Measurements from ENCODE around the gene MRPL20.
"Not testable (repeated sequence)": the region's sequence is repeated elsewhere in the genome, so short reads cannot be mapped to it uniquely, and the experiment has no call there.

The MRPL20 gene

DNA sequence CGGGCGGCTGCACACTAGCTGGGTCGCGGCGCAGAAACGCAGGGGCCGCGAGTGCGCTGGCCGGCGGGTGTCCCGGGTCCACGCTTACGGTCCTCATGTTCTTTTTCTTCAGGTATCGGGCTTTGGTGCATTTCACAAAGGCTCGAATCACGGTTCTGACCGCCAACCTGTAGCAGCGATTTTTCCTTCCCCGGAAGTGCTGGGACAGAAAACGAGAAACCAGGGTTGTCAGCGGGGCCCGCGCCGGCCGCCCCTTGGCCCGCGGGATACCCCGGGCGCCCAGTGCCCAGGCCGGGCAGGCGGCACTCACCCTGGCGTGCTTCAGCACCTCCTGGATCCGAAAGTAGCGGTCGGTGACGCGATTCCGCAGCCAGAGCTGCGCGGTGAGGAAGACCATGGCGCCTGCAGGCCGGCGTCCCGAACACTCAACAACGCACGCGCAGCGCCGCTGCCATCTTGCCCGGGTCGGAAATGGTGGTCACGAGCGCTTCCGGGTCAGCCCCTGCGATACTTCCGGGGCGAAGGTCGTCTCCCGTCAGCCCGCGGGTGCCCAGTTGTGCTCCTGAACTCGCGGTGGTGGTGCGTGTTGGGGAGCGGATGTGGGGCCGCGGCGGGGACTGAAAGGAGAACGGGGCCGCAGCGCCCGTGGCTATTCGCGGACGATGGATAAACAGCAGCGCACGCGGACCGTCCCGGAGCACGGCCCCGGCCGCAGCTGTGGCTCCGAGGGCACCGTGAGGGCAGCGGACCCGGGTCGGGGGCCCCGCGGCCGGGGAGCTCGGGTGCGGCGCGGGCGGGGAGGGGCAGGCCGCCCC lies at the start of gene MRPL20:
Gene MRPL20, minus strand, starts transcription at position 473 of the 815 bp plus-strand sequence. Its CDS starts 76 bp downstream, at position 397.
- peak; percentile 87 to 91 for DNase-seq (ENCODE audit: low read depth in 2 of 2, low spot score in 1 of 2)

GRCh38 chr1:1456683-1457255 lies 49.7 kb upstream of the MRPL20 start:
- DNase-seq (ENCODE audit: low read depth in 2 of 2, low spot score in 1 of 2): not testable (repeated sequence)

DNA sequence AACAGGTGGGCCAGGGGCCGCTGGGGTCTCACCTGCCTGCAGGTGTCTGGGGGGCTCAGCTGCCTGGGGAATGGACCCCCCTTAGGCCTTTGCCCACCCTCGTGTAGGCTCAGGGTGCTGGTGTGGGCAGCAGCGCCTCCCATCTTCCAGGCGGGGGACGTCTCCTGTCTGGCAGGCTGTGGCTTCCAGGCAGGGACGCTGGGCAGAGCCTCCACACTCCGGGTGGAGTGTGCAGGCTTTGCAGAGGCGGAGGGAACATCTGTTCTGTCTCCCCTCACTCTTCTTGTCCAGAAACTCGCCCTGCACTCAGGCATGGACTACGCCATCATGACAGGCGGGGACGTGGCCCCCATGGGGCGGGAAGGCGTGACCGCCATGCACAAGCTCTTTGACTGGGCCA lies 48.8 kb upstream of the MRPL20 start:
- not testable (repeated sequence) for DNase-seq (ENCODE audit: low read depth in 2 of 2, low spot score in 1 of 2)

DNA sequence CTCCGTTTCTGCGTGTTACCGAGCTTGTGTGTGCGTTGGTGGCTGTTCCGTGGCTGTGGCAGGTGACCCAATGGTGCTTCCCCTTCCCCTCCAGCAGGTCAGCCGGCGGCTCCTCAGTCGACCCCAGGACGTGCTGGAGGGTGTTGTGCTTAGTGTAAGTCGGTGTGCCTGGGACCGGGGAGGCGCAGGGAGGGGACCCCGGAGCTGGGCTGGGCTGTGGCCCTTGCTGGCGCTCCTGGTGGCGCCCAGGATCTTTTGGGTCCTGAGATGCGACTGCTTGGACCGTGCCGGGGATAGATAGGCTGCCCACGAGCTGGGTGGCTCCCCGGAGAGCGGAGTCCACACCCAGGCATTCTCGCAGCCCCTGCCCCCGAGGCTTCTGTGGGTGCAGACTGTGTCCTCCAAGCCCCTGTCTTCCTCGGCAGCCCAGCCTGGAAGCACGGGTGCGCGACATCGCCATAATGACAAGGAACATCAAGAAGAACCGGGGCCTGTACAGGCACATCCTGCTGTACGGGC lies 48.3 kb upstream of the MRPL20 start:
- no peak for DNase-seq (ENCODE audit: low read depth in 2 of 2, low spot score in 1 of 2)

- not testable (repeated sequence) for DNase-seq (ENCODE audit: low read depth in 2 of 2, low spot score in 1 of 2)
Measured at GRCh38 chr1:1454286-1455056, 47.4 kb upstream of the MRPL20 start.

GRCh38 chr1:1452882-1453281 lies 45.8 kb upstream of the MRPL20 start:
- no peak for DNase-seq (ENCODE audit: low read depth in 2 of 2, low spot score in 1 of 2)

DNA sequence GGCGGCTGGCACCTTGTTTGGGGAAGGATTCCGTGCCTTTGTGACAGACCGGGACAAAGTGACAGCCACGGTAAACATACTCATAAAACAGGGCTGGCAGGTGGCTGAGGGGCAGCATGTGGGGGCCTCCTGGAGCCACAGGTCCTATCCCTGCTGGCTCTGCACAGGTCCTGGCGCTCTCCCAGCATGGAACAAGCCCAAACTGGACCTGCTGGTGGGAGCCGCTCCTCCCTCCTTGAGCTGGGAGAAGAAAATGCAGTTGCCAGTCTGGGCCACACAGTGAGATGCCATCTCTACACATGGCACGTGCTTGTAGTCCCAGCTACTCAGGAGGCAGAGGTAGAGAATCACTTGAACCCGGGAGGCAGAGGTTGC lies 45.3 kb upstream of the MRPL20 start:
- DNase-seq (ENCODE audit: low read depth in 2 of 2, low spot score in 1 of 2): not testable (repeated sequence)

DNA sequence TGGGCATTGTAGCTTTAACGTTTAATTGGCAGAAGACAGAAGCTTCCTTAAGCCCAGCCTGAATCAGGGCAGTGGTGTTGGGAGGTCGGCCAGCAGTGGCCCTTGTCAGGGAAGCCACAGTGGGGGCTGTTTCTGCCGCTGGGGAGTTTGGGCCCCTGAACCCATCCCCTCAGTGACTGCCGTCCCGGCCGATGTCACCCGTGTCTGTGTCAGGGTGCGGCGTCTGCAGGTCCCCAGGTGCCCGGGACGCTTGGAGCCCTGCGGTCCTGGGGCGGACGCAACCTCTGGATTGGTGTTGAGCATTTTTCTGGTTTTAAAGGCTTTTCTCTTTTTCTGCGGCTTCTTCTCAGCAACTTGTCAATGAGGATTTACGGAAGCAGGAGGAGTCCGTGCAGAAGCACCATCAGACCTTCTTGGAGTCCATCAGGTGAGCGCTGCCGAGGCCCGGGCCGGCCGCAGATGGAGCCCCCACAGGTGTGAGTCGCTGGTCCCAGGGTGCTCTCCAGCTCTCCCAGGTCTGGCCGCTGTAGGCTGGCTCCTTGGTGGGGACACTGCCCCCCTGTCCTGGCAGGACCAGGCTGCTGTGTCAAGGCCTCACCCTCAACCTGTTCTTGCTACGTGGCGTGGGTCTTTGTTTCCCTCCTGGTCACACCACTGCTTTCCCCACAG lies 44.7 kb upstream of the MRPL20 start:
- no peak for DNase-seq (ENCODE audit: low read depth in 2 of 2, low spot score in 1 of 2)

- not testable (repeated sequence) for DNase-seq (ENCODE audit: low read depth in 2 of 2, low spot score in 1 of 2)
Measured at GRCh38 chr1:1450616-1451015, 43.5 kb upstream of the MRPL20 start.

GRCh38 chr1:1449099-1449739 lies 42.1 kb upstream of the MRPL20 start, which contains the start of gene ATAD3C:
Gene ATAD3C, plus strand, starts transcription at chr1:1449689. Its CDS starts 995 bp downstream, at chr1:1450684.
- no peak for DNase-seq (ENCODE audit: low read depth in 2 of 2, low spot score in 1 of 2)

GRCh38 chr1:1446631-1447030 lies 39.5 kb upstream of the MRPL20 start:
- DNase-seq (ENCODE audit: low read depth in 2 of 2, low spot score in 1 of 2): not testable (repeated sequence)

- no peak for DNase-seq (ENCODE audit: low read depth in 2 of 2, low spot score in 1 of 2)
Measured at GRCh38 chr1:1442069-1442770, 35.1 kb upstream of the MRPL20 start.

- DNase-seq (ENCODE audit: low read depth in 2 of 2, low spot score in 1 of 2): peak; percentile 26 to 32
Measured at GRCh38 chr1:1441002-1441888, 34.2 kb upstream of the MRPL20 start.

DNA sequence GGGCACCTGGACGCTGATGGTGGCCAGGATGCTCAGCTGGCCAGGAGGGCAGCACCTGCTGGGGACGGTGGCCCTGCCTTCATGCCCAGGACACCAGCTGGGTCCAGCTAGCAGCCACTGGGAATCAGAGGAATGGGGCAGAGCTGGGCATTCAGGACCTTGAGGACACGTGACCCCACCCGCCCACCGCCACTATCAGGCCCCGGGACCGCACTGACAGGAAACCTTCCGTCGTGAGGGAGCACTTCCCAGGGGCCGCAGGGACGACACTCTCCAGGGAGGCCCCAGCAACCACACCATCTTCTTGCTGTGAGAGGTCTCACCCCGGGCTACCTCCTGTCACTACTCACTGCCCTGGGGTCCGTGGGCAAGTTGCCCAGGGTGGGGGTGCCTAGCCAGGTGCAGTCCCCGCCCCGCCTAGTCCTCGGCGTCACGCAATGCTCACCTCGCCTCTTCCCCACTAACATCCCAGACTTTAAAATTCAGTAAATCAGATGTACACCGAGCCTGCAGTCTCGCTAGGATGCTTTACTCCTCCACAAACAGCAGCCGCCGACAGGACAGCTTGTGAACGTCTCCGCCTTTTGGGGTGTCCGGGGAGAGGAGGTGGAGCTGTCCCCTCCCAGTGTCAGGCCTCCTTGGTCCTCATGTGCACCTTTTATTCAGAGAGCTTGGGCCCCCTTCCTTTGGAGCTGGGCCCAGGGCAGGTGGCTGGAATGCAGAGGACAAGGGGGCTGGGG lies 33.3 kb upstream of the MRPL20 start:
- DNase-seq (ENCODE audit: low read depth in 2 of 2, low spot score in 1 of 2): no peak

- no peak for DNase-seq (ENCODE audit: low read depth in 2 of 2, low spot score in 1 of 2)
Measured at GRCh38 chr1:1439546-1440261, 32.6 kb upstream of the MRPL20 start.

- no peak for DNase-seq (ENCODE audit: low read depth in 2 of 2, low spot score in 1 of 2)
Measured at GRCh38 chr1:1438531-1439381, 31.7 kb upstream of the MRPL20 start.

Data from stimulated activated CD8-positive, alpha-beta memory T cell treated with anti-CD3 and anti-CD28 coated beads, Interleukin-4, amount 100 ng/mL, for 1 hour (primary cell).